Ishikawa (cell line): ENCODE measurements around the gene DIS3L2.

ENCODE experiments used
- CREB1 ChIP-seq: IDR thresholded peaks from 2 replicates; pipeline ENCODE4 v1.6.1; 2012; ENCODE audit warnings: low read depth
- EP300 ChIP-seq: IDR thresholded peaks from 2 replicates; pipeline ENCODE4 v1.6.1; 2012; ENCODE audit warnings: borderline replicate concordance
- FOXM1 ChIP-seq: IDR thresholded peaks from 2 replicates; pipeline ENCODE4 v1.6.1; 2012; ENCODE audit warnings: low read depth, borderline replicate concordance
- NFIC ChIP-seq: IDR thresholded peaks from 2 replicates; pipeline ENCODE4 v1.6.1; 2012
- TAF1 ChIP-seq: IDR thresholded peaks from 2 replicates; pipeline ENCODE4 v1.6.1; 2012; ENCODE audit warnings: low read depth, mild to moderate bottlenecking
- TF ChIP-seq, protein P1 (sequence below): IDR thresholded peaks from 2 replicates; pipeline ENCODE4 v1.6.1; 2012; ENCODE audit warnings: low read depth, mild to moderate bottlenecking

DNA sequence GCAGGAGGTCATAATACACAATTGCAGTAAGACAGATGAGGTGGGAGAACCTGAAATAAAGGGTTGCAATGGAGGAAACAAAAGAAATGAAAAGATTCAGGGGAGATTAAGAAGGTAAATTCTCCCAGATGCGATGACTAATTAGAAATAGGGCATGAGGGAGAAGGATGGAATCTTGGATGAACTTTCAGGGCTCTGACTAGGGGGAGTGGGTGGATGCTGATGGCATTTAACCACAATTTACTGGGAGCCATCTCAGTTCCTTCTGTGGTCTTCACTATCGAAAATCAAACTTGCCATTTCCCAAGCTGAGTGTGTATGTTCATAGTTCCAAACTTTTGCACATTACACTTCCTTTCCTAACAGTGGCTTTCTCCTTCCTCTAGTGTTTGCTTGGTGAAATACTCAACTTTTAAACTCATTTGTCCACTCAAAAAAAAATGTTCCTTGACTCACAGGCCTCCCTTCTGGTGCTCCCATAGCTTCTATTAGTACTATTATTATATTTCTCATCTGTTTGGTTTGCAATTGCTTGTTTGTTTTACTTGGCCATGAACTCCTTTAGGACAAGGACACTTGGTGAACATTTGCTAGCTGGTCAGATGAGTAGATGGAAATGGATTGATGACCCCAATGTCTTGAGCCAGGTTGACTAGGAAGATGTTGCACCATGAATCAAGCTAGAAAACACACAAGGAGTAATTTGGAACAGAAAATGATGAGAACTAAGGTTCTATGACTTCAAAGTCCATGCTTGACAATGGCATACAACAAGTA, 178.5 kb downstream of the DIS3L2 start:
- TF ChIP-seq TAF1, result no peak
- no peak for TF ChIP-seq NFIC
- no peak for TF ChIP-seq EP300
- no peak for TF ChIP-seq CREB1
- TF ChIP-seq, protein P1, sequence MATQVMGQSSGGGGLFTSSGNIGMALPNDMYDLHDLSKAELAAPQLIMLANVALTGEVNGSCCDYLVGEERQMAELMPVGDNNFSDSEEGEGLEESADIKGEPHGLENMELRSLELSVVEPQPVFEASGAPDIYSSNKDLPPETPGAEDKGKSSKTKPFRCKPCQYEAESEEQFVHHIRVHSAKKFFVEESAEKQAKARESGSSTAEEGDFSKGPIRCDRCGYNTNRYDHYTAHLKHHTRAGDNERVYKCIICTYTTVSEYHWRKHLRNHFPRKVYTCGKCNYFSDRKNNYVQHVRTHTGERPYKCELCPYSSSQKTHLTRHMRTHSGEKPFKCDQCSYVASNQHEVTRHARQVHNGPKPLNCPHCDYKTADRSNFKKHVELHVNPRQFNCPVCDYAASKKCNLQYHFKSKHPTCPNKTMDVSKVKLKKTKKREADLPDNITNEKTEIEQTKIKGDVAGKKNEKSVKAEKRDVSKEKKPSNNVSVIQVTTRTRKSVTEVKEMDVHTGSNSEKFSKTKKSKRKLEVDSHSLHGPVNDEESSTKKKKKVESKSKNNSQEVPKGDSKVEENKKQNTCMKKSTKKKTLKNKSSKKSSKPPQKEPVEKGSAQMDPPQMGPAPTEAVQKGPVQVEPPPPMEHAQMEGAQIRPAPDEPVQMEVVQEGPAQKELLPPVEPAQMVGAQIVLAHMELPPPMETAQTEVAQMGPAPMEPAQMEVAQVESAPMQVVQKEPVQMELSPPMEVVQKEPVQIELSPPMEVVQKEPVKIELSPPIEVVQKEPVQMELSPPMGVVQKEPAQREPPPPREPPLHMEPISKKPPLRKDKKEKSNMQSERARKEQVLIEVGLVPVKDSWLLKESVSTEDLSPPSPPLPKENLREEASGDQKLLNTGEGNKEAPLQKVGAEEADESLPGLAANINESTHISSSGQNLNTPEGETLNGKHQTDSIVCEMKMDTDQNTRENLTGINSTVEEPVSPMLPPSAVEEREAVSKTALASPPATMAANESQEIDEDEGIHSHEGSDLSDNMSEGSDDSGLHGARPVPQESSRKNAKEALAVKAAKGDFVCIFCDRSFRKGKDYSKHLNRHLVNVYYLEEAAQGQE, result no peak
- TF ChIP-seq FOXM1, result no peak
